Nephron progenitor cell (in vitro differentiated cells): ENCODE measurements around the gene NAXE.

Experiments used
- DNase-seq: peaks from one replicate; pipeline ENCODE4 v3.0.0; 2021
- H3K27ac Mint-ChIP-seq: 2 replicates; pipeline ENCODE4 v1.8.0; 2021; ENCODE audit warnings: mild to moderate bottlenecking, moderate library complexity, mixed read lengths
- H3K27me3 Mint-ChIP-seq: 2 replicates; pipeline ENCODE4 v1.8.0; 2021; ENCODE audit warnings: mild to moderate bottlenecking, low read depth, mixed read lengths; ENCODE audit not compliant: poor library complexity
- H3K36me3 Mint-ChIP-seq: 2 replicates; pipeline ENCODE4 v1.8.0; 2021; ENCODE audit warnings: low read depth, mixed read lengths
- H3K4me1 Mint-ChIP-seq: 2 replicates; pipeline ENCODE4 v1.8.0; 2021; ENCODE audit warnings: mixed read lengths
- H3K4me3 Mint-ChIP-seq: 2 replicates; pipeline ENCODE4 v1.8.0; 2021; ENCODE audit warnings: mild to moderate bottlenecking, moderate library complexity, mixed read lengths
- H3K9me3 Mint-ChIP-seq: 2 replicates; pipeline ENCODE4 v1.8.0; 2021; ENCODE audit warnings: mild to moderate bottlenecking, moderate library complexity, mixed read lengths
- TF ChIP-seq, protein P1 (sequence below): fragments of 200-600 bp; sonication (generic); IDR thresholded peaks from 2 replicates; pipeline ENCODE4 v1.5.0; 2021; ENCODE audit warnings: antibody characterized with exemption

The NAXE gene

DNA sequence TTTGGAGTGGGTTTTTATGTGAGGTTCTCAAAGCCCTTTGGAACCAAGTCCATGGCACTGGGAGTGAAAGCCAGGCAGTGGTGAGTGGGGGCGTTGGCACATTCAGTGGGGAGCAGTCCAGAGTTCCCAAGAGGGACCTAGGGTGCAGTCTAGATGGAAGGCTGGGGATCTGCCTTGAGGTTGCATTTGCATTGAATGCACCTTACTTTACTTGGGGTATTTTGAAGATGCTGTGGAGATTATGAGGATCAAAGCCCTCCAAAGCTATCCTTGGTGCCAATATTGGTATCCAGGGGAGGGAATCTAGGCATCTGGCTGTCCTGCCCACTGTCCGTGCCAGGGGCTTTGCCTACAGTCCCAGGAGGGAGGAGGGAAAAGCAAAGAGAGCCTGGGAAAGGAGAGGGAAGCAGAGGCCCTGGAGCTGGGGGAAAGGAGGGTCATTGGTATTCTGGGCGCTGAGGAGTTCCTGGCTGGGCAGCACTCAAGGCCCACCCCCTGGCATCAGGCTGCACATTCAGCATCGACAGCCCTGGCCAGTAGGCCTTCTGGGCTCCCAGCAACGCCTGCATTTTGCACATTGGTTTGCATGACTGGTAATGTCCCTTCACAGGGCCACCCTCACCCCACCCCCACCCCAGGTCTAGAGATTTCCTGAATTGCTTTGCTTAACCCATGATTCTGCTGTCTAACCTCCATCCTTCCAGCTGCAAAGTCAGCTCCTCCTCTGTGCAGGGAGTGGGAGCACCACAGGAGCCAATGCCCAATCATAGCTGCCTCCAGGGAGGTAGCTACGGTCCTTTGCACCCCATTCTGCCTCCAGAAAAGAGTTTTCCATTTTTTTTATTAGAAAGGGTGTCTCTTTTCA lies 49.5 kb downstream of the NAXE start:
- DNase-seq: no peak
- TF ChIP-seq, protein P1, sequence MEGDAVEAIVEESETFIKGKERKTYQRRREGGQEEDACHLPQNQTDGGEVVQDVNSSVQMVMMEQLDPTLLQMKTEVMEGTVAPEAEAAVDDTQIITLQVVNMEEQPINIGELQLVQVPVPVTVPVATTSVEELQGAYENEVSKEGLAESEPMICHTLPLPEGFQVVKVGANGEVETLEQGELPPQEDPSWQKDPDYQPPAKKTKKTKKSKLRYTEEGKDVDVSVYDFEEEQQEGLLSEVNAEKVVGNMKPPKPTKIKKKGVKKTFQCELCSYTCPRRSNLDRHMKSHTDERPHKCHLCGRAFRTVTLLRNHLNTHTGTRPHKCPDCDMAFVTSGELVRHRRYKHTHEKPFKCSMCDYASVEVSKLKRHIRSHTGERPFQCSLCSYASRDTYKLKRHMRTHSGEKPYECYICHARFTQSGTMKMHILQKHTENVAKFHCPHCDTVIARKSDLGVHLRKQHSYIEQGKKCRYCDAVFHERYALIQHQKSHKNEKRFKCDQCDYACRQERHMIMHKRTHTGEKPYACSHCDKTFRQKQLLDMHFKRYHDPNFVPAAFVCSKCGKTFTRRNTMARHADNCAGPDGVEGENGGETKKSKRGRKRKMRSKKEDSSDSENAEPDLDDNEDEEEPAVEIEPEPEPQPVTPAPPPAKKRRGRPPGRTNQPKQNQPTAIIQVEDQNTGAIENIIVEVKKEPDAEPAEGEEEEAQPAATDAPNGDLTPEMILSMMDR: no peak
- H3K4me1 Mint-ChIP-seq: peaks cover 42% of the 10 kb centered on the region
- H3K27me3 Mint-ChIP-seq: peaks cover 92% of the 10 kb centered on the region
- no peaks in the 10 kb centered on the region for H3K9me3 Mint-ChIP-seq
- H3K4me3 Mint-ChIP-seq: peak overlapping the region; percentile 77
- H3K27ac Mint-ChIP-seq: no peak overlapping the region
- no peaks in the 10 kb centered on the region for H3K36me3 Mint-ChIP-seq

DNA sequence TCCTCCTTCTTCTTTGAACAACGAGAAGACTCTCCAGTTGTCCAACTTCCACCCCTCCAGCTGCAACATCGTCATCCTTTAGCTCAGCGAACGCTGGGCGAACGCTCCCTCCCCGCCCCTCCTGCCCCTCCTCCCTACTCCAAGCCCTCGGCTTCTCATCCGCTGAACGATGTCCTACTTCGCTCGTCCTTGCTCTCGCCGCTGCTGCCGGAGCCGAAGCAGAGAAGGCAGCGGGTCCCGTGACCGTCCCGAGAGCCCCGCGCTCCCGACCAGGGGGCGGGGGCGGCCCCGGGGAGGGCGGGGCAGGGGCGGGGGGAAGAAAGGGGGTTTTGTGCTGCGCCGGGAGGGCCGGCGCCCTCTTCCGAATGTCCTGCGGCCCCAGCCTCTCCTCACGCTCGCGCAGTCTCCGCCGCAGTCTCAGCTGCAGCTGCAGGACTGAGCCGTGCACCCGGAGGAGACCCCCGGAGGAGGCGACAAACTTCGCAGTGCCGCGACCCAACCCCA lies 50.2 kb downstream of the NAXE start, which contains the start of gene BCAN:
Gene BCAN, plus strand, starts transcription at position 357 of the 504 bp plus-strand sequence. CDS start 3,938 bp downstream, outside the sequence.
- Mint-ChIP-seq H3K4me1 (peaks cover 42% of the 10 kb centered on the region), H3K27ac (no peak within 1 kb of the TSS), H3K27me3 (peaks cover 91% of the 10 kb centered on the region), H3K9me3 (no peaks in the 10 kb centered on the region), H3K36me3 (no peaks in the 10 kb centered on the region), H3K4me3 (peak within 1 kb of the TSS; percentile 81)
- TF ChIP-seq, protein P1: no peak
- DNase-seq: peak; percentile 72

DNA sequence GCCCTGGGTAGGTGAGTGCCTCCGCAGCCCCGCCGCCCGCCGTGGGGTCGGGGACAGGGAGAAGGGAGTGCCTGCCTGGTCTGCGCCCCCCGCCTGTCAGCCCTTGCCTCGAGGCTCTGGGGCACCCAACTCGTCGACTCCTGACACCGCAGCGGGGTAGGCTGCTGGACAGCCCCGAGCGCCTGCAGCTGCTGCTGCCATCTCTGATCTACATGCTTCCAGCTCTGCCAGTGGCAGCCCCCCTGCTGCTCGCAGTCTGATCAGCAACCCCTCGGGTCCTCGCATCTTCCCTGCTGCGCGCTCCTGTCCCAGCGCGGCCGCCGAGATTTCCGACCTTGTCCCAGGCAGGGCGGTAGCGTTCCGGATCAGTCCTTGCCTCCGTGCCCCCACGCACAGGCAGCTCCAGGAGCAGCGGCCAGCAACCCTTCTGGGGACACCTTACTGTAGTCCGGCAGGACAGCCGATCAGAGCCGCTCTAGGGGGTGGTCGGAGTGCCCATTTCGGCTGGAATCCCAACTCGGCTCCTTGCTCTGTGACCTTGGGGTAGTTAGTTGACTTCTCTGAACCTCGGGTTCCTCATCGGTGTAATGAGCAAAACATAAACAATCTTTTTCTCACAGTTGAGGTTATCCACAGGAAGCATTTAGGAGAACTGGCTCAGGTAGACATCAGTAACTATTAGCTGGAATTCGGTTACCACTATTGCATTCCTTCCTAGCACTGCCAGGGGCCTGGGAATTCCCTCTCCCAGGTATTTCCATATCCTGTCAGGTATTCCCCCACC lies 50.9 kb downstream of the NAXE start:
- peak; percentile 61 for DNase-seq
- H3K27ac Mint-ChIP-seq: no peak overlapping the region
- peaks cover 93% of the 10 kb centered on the region for H3K27me3 Mint-ChIP-seq
- H3K36me3 Mint-ChIP-seq: no peaks in the 10 kb centered on the region
- H3K4me1 Mint-ChIP-seq: peaks cover 42% of the 10 kb centered on the region
- no peaks in the 10 kb centered on the region for H3K9me3 Mint-ChIP-seq
- peak overlapping the region; percentile 81 for H3K4me3 Mint-ChIP-seq
- TF ChIP-seq, protein P1: no peak

DNA sequence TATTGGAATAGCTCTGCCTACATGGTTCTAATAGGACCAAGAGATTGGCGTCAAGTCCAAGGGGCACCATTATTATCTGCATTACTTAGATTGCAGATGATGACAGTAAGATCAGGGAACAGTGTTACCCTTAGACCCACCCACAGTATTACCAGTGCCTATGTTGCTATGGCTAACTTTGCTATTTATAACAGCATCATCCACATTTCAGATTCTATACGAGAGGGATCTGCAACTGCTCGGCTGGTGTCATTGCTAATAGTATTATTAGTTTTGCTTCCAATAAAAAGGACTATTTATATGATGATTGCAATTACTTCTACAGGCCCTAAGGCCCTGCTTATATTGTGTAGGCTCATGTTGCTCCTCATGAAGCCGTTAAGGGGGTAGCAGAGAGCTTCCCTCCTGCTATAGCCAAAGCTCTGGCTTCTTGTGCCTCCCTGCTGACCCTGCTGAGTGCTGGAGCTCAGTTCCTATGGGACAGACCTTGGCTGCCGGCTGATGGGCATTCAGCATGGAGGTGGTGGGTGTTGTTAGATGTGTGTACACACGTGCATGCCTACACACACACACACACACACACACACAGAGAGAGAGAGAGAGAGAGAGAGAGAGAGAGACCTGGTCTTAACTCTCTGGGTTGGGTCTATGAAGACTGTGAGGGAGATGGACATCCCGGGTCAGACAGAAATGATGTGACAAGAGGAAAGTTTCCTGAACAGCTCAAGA lies 51.6 kb downstream of the NAXE start:
- Mint-ChIP-seq H3K4me1 (peaks cover 40% of the 10 kb centered on the region), H3K9me3 (no peaks in the 10 kb centered on the region), H3K27ac (no peak overlapping the region), H3K36me3 (no peaks in the 10 kb centered on the region), H3K27me3 (peaks cover 95% of the 10 kb centered on the region), H3K4me3 (peak overlapping the region; percentile 81)
- DNase-seq: no peak
- TF ChIP-seq, protein P1: no peak

DNA sequence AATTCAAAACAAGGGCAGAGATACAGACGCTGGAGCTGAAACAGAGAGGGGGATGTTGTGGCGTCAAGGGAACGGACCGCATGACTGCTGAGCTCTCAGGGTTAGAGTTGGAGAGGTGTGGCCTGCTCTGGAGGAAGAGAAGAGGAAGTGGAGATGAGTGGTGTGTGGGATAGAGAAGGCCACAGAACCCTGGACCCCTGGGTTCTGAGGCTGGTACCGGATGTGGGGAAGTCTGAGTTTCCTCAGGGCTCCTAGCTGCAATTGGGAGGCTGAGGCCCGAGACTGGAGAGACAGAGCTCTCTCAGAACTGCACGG lies 52.2 kb downstream of the NAXE start:
- peaks cover 34% of the 10 kb centered on the region for H3K4me1 Mint-ChIP-seq
- no peaks in the 10 kb centered on the region for H3K36me3 Mint-ChIP-seq
- no peak for DNase-seq
- no peak overlapping the region for H3K4me3 Mint-ChIP-seq
- H3K27ac Mint-ChIP-seq: no peak overlapping the region
- no peaks in the 10 kb centered on the region for H3K9me3 Mint-ChIP-seq
- TF ChIP-seq, protein P1: no peak
- peaks cover 95% of the 10 kb centered on the region for H3K27me3 Mint-ChIP-seq
